SK-N-SH treated with all-trans-retinoic acid at 6 μM for 48 hours (cell line): ENCODE data around the gene HS6ST2.

ENCODE experiments used
- TOX ChIP-seq: fragments of 250-450 bp; sonication (Bioruptor Pico); IDR thresholded peaks from 2 replicates; pipeline ENCODE4 v1.8.0; 2021; ENCODE audit warnings: mild to moderate bottlenecking, moderate library complexity, borderline replicate concordance
- ZFP3 ChIP-seq: fragments of 250-450 bp; sonication (Bioruptor Pico); IDR thresholded peaks from 2 replicates; pipeline ENCODE4 v1.5.0; 2020; ENCODE audit warnings: mild to moderate bottlenecking, moderate library complexity
- TF ChIP-seq, protein P1 (sequence below): fragments of 250-450 bp; sonication (Bioruptor Pico); IDR thresholded peaks from 2 replicates; pipeline ENCODE4 v1.5.0; 2020; ENCODE audit warnings: mild to moderate bottlenecking, moderate library complexity
- TF ChIP-seq, protein P2 (sequence below): fragments of 250-450 bp; sonication (Bioruptor Pico); IDR thresholded peaks from 2 replicates; pipeline ENCODE4 v1.8.0; 2021; ENCODE audit warnings: low read depth, mild to moderate bottlenecking, moderate library complexity, borderline replicate concordance

GRCh38 chrX:132968296-132968949 lies 10.0 kb upstream of the HS6ST2 start:
- TF ChIP-seq ZFP3 (CRISPR knock-in tag): no peak
- TF ChIP-seq, protein P1, sequence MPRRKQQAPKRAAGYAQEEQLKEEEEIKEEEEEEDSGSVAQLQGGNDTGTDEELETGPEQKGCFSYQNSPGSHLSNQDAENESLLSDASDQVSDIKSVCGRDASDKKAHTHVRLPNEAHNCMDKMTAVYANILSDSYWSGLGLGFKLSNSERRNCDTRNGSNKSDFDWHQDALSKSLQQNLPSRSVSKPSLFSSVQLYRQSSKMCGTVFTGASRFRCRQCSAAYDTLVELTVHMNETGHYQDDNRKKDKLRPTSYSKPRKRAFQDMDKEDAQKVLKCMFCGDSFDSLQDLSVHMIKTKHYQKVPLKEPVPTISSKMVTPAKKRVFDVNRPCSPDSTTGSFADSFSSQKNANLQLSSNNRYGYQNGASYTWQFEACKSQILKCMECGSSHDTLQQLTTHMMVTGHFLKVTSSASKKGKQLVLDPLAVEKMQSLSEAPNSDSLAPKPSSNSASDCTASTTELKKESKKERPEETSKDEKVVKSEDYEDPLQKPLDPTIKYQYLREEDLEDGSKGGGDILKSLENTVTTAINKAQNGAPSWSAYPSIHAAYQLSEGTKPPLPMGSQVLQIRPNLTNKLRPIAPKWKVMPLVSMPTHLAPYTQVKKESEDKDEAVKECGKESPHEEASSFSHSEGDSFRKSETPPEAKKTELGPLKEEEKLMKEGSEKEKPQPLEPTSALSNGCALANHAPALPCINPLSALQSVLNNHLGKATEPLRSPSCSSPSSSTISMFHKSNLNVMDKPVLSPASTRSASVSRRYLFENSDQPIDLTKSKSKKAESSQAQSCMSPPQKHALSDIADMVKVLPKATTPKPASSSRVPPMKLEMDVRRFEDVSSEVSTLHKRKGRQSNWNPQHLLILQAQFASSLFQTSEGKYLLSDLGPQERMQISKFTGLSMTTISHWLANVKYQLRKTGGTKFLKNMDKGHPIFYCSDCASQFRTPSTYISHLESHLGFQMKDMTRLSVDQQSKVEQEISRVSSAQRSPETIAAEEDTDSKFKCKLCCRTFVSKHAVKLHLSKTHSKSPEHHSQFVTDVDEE: no peak
- TF ChIP-seq, protein P2, sequence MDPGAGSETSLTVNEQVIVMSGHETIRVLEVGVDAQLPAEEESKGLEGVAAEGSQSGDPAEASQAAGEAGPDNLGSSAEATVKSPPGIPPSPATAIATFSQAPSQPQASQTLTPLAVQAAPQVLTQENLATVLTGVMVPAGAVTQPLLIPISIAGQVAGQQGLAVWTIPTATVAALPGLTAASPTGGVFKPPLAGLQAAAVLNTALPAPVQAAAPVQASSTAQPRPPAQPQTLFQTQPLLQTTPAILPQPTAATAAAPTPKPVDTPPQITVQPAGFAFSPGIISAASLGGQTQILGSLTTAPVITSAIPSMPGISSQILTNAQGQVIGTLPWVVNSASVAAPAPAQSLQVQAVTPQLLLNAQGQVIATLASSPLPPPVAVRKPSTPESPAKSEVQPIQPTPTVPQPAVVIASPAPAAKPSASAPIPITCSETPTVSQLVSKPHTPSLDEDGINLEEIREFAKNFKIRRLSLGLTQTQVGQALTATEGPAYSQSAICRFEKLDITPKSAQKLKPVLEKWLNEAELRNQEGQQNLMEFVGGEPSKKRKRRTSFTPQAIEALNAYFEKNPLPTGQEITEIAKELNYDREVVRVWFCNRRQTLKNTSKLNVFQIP (CRISPR knock-in tag): no peak
- no peak for TF ChIP-seq TOX
